Neural progenitor cell (in vitro differentiated cells): ENCODE measurements around the gene ERN1. TPM values are rescaled to one million over a fixed set of nuclear protein-coding genes. Genes with fewer than 3 reads are reported as not detected.

Source experiments
- DNase-seq: peaks from one replicate; pipeline ENCODE4 v3.0.0-alpha.2; 2016; ENCODE audit warnings: low spot score
- H2AFZ ChIP-seq: fragments of 200-600 bp; sonication (generic); replicated peaks from 2 replicates; pipeline ENCODE4 v1.6.1; 2016; ENCODE audit warnings: antibody characterized with exemption
- H3F3A ChIP-seq: fragments of 200-600 bp; sonication (generic); 2 replicates; pipeline ENCODE4 v1.6.1; 2016; ENCODE audit warnings: antibody characterized with exemption, low read depth
- H3K27ac ChIP-seq: fragments of 200-600 bp; sonication (generic); 2 replicates; pipeline ENCODE4 v1.5.1; 2016; ENCODE audit warnings: mild to moderate bottlenecking
- H3K27me3 ChIP-seq: fragments of 200-600 bp; sonication (generic); 2 replicates; pipeline ENCODE4 v1.6.1; 2016; ENCODE audit warnings: mild to moderate bottlenecking, moderate library complexity
- H3K36me3 ChIP-seq: fragments of 200-600 bp; sonication (generic); 2 replicates; pipeline ENCODE4 v1.5.1; 2016
- H3K4me1 ChIP-seq: fragments of 200-600 bp; sonication (generic); 2 replicates; pipeline ENCODE4 v1.6.1; 2016; ENCODE audit warnings: mixed run types
- H3K4me2 ChIP-seq: fragments of 200-600 bp; sonication (generic); 2 replicates; pipeline ENCODE4 v1.6.1; 2016
- H3K4me3 ChIP-seq: fragments of 200-600 bp; sonication (generic); 2 replicates; pipeline ENCODE4 v1.5.1; 2016
- H3K79me2 ChIP-seq: fragments of 200-600 bp; sonication (generic); 2 replicates; pipeline ENCODE4 v1.6.1; 2016; ENCODE audit warnings: low read depth
- H3K9ac ChIP-seq: fragments of 200-600 bp; sonication (generic); 2 replicates; pipeline ENCODE4 v1.6.1; 2016
- H3K9me3 ChIP-seq: fragments of 200-600 bp; sonication (generic); 2 replicates; pipeline ENCODE4 v1.5.1; 2016; ENCODE audit warnings: low read depth
- H4K20me1 ChIP-seq: fragments of 200-600 bp; sonication (generic); 2 replicates; pipeline ENCODE4 v1.6.1; 2016; ENCODE audit warnings: low read depth
- H3K27ac Mint-ChIP-seq: 3 replicates; pipeline ENCODE4 v1.8.0; 2021; ENCODE audit warnings: mixed read lengths
- H3K27me3 Mint-ChIP-seq: 2 replicates; pipeline ENCODE4 v1.8.0; 2022; ENCODE audit warnings: low read depth, mild to moderate bottlenecking, inconsistent platforms, moderate library complexity, mixed read lengths; ENCODE audit not compliant: insufficient read depth
- H3K36me3 Mint-ChIP-seq: 3 replicates; pipeline ENCODE4 v1.8.0; 2021; ENCODE audit warnings: mixed read lengths
- H3K4me1 Mint-ChIP-seq: 3 replicates; pipeline ENCODE4 v1.8.0; 2021; ENCODE audit warnings: mixed read lengths
- H3K4me3 Mint-ChIP-seq: 3 replicates; pipeline ENCODE4 v1.8.0; 2021; ENCODE audit warnings: mild to moderate bottlenecking, moderate library complexity, mixed read lengths
- H3K9me3 Mint-ChIP-seq: 3 replicates; pipeline ENCODE4 v1.8.0; 2020; ENCODE audit warnings: mixed read lengths
- EZH2 ChIP-seq: fragments of 200-600 bp; sonication (generic); IDR thresholded peaks from 2 replicates; pipeline ENCODE4 v1.6.1; 2017; ENCODE audit warnings: antibody characterized with exemption, mild to moderate bottlenecking, moderate library complexity
- EZH2phosphoT487 ChIP-seq: fragments of 200-600 bp; sonication (generic); IDR thresholded peaks from 2 replicates; pipeline ENCODE4 v1.6.1; 2017; ENCODE audit warnings: antibody characterized with exemption
- total RNA-seq: library from RNA; depleted of rRNA; stranded (reverse); fragments of >200 nt; gene quantifications from 2 replicates; pipeline ENCODE4 v1.2.3, GENCODE V29; 2015; ENCODE audit warnings: low replicate concordance
- TF ChIP-seq, protein P1 (sequence below): fragments of 200-600 bp; sonication (generic); IDR thresholded peaks from 2 replicates; pipeline ENCODE4 v1.5.1; 2017; ENCODE audit warnings: antibody characterized with exemption, mild to moderate bottlenecking

The ERN1 gene
- total RNA-seq, 1 donor from 2014 or later, result 2.4 TPM

DNA sequence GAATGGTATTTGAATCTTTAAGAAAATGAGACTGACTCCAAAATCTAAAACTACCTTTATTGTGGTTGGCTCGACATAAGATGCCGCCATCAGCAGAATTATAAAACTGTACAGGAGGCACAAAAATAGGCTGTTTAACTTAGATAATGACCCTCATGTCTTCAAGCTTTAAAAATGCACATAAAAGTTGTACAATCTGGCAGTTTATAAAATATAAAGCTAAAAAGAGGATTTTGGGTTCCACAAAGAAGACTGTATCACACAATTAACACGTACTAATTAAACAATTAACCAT lies 90.9 kb downstream of the ERN1 start:
- H3K9ac ChIP-seq, result no peak overlapping the region
- DNase-seq, result no peak
- Mint-ChIP-seq H3K9me3 (no peaks in the 10 kb centered on the region), H3K4me3 (no peak overlapping the region), H3K27me3 (peaks cover 12% of the 10 kb centered on the region), H3K27ac (no peak overlapping the region), H3K4me1 (peaks cover 3% of the 10 kb centered on the region), H3K36me3 (peaks cover 5% of the 10 kb centered on the region)
- no peak overlapping the region for H3K4me2 ChIP-seq
- H2AFZ ChIP-seq, result no peak overlapping the region
- no peak for TF ChIP-seq EZH2
- no peak for TF ChIP-seq EZH2phosphoT487
- TF ChIP-seq, protein P1, sequence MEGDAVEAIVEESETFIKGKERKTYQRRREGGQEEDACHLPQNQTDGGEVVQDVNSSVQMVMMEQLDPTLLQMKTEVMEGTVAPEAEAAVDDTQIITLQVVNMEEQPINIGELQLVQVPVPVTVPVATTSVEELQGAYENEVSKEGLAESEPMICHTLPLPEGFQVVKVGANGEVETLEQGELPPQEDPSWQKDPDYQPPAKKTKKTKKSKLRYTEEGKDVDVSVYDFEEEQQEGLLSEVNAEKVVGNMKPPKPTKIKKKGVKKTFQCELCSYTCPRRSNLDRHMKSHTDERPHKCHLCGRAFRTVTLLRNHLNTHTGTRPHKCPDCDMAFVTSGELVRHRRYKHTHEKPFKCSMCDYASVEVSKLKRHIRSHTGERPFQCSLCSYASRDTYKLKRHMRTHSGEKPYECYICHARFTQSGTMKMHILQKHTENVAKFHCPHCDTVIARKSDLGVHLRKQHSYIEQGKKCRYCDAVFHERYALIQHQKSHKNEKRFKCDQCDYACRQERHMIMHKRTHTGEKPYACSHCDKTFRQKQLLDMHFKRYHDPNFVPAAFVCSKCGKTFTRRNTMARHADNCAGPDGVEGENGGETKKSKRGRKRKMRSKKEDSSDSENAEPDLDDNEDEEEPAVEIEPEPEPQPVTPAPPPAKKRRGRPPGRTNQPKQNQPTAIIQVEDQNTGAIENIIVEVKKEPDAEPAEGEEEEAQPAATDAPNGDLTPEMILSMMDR, result no peak
- no peaks in the 10 kb centered on the region for H3K27me3 ChIP-seq
- no peaks in the 10 kb centered on the region for H3K9me3 ChIP-seq
- no peaks in the 10 kb centered on the region for H3F3A ChIP-seq
- no peaks in the 10 kb centered on the region for H3K36me3 ChIP-seq
- H4K20me1 ChIP-seq, result no peaks in the 10 kb centered on the region
- H3K79me2 ChIP-seq, result no peaks in the 10 kb centered on the region
- H3K4me1 ChIP-seq, result peaks cover 6% of the 10 kb centered on the region
- no peak overlapping the region for H3K4me3 ChIP-seq
- no peak overlapping the region for H3K27ac ChIP-seq

DNA sequence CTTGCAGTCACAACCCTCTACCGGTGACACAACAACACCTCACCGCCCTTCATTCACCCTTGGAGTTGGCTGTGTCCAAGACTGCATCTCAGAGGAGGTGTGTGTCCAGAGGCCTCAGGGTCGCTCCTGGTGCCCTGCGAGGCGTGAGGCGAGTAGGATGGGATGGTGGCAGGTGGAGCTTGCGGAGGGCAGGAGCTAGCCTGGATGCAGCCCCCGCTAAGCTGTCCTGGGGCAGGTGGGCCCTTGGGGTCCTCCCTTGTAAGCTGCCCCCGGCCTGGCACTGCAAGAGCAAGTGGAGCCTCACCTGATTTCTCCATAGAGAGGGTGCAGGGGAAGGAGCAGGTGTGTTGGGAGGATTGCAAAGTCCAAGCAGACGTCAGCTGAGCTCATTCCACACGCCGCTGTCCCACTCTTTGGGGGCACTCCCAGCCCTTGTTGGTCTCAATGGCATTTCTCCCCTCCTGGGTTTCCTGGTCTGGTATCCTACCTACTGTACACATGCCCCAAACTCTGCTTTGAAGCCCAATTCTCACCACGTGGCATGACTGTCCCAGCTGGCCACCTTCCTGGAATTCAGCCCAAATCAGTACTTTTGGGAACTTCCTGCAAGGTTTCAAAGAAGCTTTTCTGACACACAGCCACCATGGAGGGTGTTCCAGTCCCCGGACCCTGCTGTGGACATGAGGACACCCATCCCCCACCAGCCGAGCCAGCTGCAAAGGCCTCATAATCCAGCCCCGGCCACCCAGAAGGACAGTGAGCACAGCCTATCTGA lies 91.4 kb downstream of the ERN1 start:
- Histone ChIP-seq H3K4me1 (peaks cover 6% of the 10 kb centered on the region), H3K9me3 (no peaks in the 10 kb centered on the region), H3K4me2 (no peak overlapping the region), H3K79me2 (no peaks in the 10 kb centered on the region), H3K27me3 (no peaks in the 10 kb centered on the region), H4K20me1 (no peaks in the 10 kb centered on the region), H3F3A (no peaks in the 10 kb centered on the region), H2AFZ (no peak overlapping the region), H3K27ac (no peak overlapping the region), H3K4me3 (no peak overlapping the region), H3K36me3 (no peaks in the 10 kb centered on the region), H3K9ac (no peak overlapping the region)
- Mint-ChIP-seq H3K4me3 (no peak overlapping the region), H3K27ac (no peak overlapping the region), H3K27me3 (peaks cover 12% of the 10 kb centered on the region), H3K4me1 (peaks cover 3% of the 10 kb centered on the region), H3K36me3 (peaks cover 5% of the 10 kb centered on the region), H3K9me3 (no peaks in the 10 kb centered on the region)
- no peak for DNase-seq
- TF ChIP-seq, protein P1, result no peak
- TF ChIP-seq EZH2phosphoT487, result no peak
- no peak for TF ChIP-seq EZH2

DNA sequence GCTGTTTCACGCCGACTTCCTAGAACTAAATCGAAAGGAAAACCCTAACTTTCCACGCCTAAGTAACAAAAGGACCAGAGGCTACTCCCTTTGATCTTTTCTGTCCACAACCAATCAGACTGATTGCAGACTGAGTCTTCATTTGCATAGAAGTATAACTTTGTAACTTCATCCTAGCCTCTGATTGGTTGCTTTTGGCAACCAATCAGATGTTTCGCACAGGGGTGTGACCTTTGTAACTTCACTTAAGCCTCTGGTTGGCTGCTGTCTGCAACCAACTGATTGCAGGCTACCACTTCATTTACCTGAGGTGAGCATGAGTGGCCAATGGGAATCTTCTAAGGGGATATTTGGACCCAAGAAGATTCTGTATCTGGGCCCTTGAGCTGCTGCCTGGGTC lies 92.1 kb downstream of the ERN1 start:
- Mint-ChIP-seq H3K4me3 (no peak overlapping the region), H3K4me1 (peaks cover 3% of the 10 kb centered on the region), H3K36me3 (peaks cover 5% of the 10 kb centered on the region), H3K27me3 (peaks cover 12% of the 10 kb centered on the region), H3K9me3 (no peaks in the 10 kb centered on the region), H3K27ac (no peak overlapping the region)
- no peak overlapping the region for H3K9ac ChIP-seq
- H3K4me2 ChIP-seq, result no peak overlapping the region
- no peak overlapping the region for H2AFZ ChIP-seq
- no peaks in the 10 kb centered on the region for H3K79me2 ChIP-seq
- H3K4me1 ChIP-seq, result peaks cover 6% of the 10 kb centered on the region
- H3K4me3 ChIP-seq, result no peak overlapping the region
- no peaks in the 10 kb centered on the region for H4K20me1 ChIP-seq
- no peak overlapping the region for H3K27ac ChIP-seq
- DNase-seq, result no peak
- H3K36me3 ChIP-seq, result no peaks in the 10 kb centered on the region
- no peaks in the 10 kb centered on the region for H3K27me3 ChIP-seq
- no peaks in the 10 kb centered on the region for H3F3A ChIP-seq
- no peaks in the 10 kb centered on the region for H3K9me3 ChIP-seq
- TF ChIP-seq EZH2, result no peak
- TF ChIP-seq, protein P1, result no peak
- TF ChIP-seq EZH2phosphoT487, result no peak
